HG03457 (cell line): Measurements from ENCODE around the gene ESF1.

Experiments
- ATAC-seq: cut with Tn5 transposase; IDR thresholded peaks from one replicate; pipeline ENCODE4 v1.9.1; 2021; ENCODE audit warnings: moderate number of reproducible peaks; ENCODE audit not compliant: unreplicated experiment

The ESF1 gene

GRCh38 chr20:13681248-13682125 is 103.2 kb downstream of the ESF1 start:
- peak; percentile 57 for ATAC-seq

GRCh38 chr20:13678944-13679343 is 105.8 kb downstream of the ESF1 start:
- no peak for ATAC-seq

- no peak for ATAC-seq
Measured at GRCh38 chr20:13677241-13677640, 107.5 kb downstream of the ESF1 start.

GRCh38 chr20:13676682-13677081 is 108.0 kb downstream of the ESF1 start:
- ATAC-seq, result no peak

- ATAC-seq, result no peak
Measured at GRCh38 chr20:13672690-13673089, 112.0 kb downstream of the ESF1 start.

GRCh38 chr20:13671916-13672378 is 112.8 kb downstream of the ESF1 start:
- no peak for ATAC-seq

GRCh38 chr20:13671512-13671911 is 113.2 kb downstream of the ESF1 start:
- no peak for ATAC-seq

GRCh38 chr20:13670160-13670559 is 114.6 kb downstream of the ESF1 start:
- no peak for ATAC-seq

DNA sequence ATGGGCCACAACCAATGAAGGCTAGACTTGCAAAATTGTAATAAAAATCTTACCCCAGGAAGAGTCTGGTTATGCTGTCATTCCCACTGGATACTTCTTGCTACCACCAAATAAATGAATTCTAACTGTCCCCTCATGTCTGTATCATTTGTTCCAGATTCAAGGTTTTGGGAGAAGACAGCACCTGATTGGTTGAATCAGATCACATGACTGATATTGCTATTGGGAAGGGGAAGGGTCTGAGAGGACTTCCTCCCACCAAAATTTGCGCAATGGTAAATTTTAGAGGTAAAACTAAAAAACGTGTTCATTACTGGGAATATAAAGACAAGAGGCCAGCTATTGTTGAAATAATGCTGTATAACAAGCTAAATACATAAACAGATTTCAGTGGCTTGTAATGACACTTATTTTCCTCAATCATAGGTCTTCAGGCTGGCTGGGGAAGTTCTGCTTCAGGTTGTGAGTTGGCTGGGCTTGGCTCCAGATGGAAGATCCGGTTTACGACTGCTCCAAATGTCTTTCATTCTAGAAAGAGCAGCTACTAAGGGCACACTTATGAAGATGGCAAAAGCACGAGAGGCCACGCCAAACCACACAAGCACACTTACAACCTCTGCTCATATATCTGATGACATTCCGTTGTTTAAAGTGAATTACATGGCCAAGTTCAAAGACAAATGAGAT is 118.9 kb downstream of the ESF1 start:
- ATAC-seq, result no peak
